Endothelial cell (in vitro differentiated cells): Measurements from ENCODE around the gene CACHD1. TPM values are rescaled to one million over a fixed set of nuclear protein-coding genes. Genes with fewer than 3 reads are reported as not detected.

Experiments
- DNase-seq: peaks from one replicate; pipeline ENCODE4 v3.0.0; 2021; ENCODE audit warnings: low spot score
- H3K27ac Mint-ChIP-seq: one replicate; pipeline ENCODE4 v1.8.0; 2021; ENCODE audit warnings: mixed read lengths, inconsistent platforms; ENCODE audit not compliant: unreplicated experiment
- H3K27me3 Mint-ChIP-seq: one replicate; pipeline ENCODE4 v1.8.0; 2021; ENCODE audit warnings: mild to moderate bottlenecking, moderate library complexity, mixed read lengths, inconsistent platforms; ENCODE audit not compliant: unreplicated experiment
- H3K36me3 Mint-ChIP-seq: one replicate; pipeline ENCODE4 v1.8.0; 2021; ENCODE audit warnings: mild to moderate bottlenecking, low read depth, mixed read lengths, inconsistent platforms; ENCODE audit not compliant: unreplicated experiment
- H3K4me1 Mint-ChIP-seq: one replicate; pipeline ENCODE4 v1.8.0; 2021; ENCODE audit warnings: mild to moderate bottlenecking, mixed read lengths, inconsistent platforms; ENCODE audit not compliant: unreplicated experiment
- H3K4me3 Mint-ChIP-seq: one replicate; pipeline ENCODE4 v1.8.0; 2021; ENCODE audit warnings: mild to moderate bottlenecking, mixed read lengths, inconsistent platforms; ENCODE audit not compliant: unreplicated experiment
- H3K9me3 Mint-ChIP-seq: one replicate; pipeline ENCODE4 v1.8.0; 2021; ENCODE audit warnings: mixed read lengths, inconsistent platforms; ENCODE audit not compliant: unreplicated experiment
- CTCF ChIP-seq: fragments of 200-600 bp; sonication (generic); IDR thresholded peaks from one replicate; pipeline ENCODE4 v1.5.0; 2021; ENCODE audit warnings: antibody characterized with exemption; ENCODE audit not compliant: unreplicated experiment
- total RNA-seq: library from RNA; stranded (reverse); fragmentation: NEBNext Ultra II Directional; extraction: Animal tissue kit (Norgen Biotek cat#: 25700); gene quantifications from one replicate; pipeline ENCODE4 v1.2.1, GENCODE V29; 2021; ENCODE audit not compliant: unreplicated experiment

CACHD1 gene
- total RNA-seq, 1 donor from 2014 or later: 48.6 TPM

GRCh38 chr1:64426681-64427080 is 43.2 kb upstream of the CACHD1 start:
- no peaks in the 10 kb centered on the region for H3K4me1 Mint-ChIP-seq
- H3K27ac Mint-ChIP-seq: no peak overlapping the region
- TF ChIP-seq CTCF: no peak
- DNase-seq: no peak
- no peaks in the 10 kb centered on the region for H3K9me3 Mint-ChIP-seq
- no peak overlapping the region for H3K4me3 Mint-ChIP-seq
- H3K36me3 Mint-ChIP-seq: no peaks in the 10 kb centered on the region
- no peaks in the 10 kb centered on the region for H3K27me3 Mint-ChIP-seq

GRCh38 chr1:64427879-64428278 is 42.0 kb upstream of the CACHD1 start:
- H3K27ac Mint-ChIP-seq: no peak overlapping the region
- H3K27me3 Mint-ChIP-seq: no peaks in the 10 kb centered on the region
- no peak overlapping the region for H3K4me3 Mint-ChIP-seq
- DNase-seq: no peak
- H3K9me3 Mint-ChIP-seq: no peaks in the 10 kb centered on the region
- no peak for TF ChIP-seq CTCF
- H3K4me1 Mint-ChIP-seq: no peaks in the 10 kb centered on the region
- H3K36me3 Mint-ChIP-seq: no peaks in the 10 kb centered on the region

- Mint-ChIP-seq H3K9me3 (no peaks in the 10 kb centered on the region), H3K4me1 (peaks cover 3% of the 10 kb centered on the region), H3K4me3 (no peak overlapping the region), H3K36me3 (no peaks in the 10 kb centered on the region), H3K27me3 (no peaks in the 10 kb centered on the region), H3K27ac (no peak overlapping the region)
- no peak for DNase-seq
- TF ChIP-seq CTCF: no peak
Observed at GRCh38 chr1:64433308-64433707, 36.6 kb upstream of the CACHD1 start.

- Mint-ChIP-seq H3K27me3 (no peaks in the 10 kb centered on the region), H3K4me3 (no peak overlapping the region), H3K4me1 (peaks cover 3% of the 10 kb centered on the region), H3K27ac (no peak overlapping the region), H3K9me3 (no peaks in the 10 kb centered on the region), H3K36me3 (no peaks in the 10 kb centered on the region)
- DNase-seq: no peak
- no peak for TF ChIP-seq CTCF
Observed at GRCh38 chr1:64433747-64434146, 36.2 kb upstream of the CACHD1 start.

- Mint-ChIP-seq H3K9me3 (no peaks in the 10 kb centered on the region), H3K4me3 (no peak overlapping the region), H3K36me3 (no peaks in the 10 kb centered on the region), H3K27ac (no peak overlapping the region), H3K4me1 (peaks cover 3% of the 10 kb centered on the region), H3K27me3 (no peaks in the 10 kb centered on the region)
- TF ChIP-seq CTCF: no peak
- no peak for DNase-seq
Observed at GRCh38 chr1:64435000-64435399, 34.9 kb upstream of the CACHD1 start.
